Germinal center (tissue), 1 donor: ENCODE results near the gene TMEM156.

Experiments
- DNase-seq: peaks from one replicate; pipeline ENCODE4 v3.0.0; 2012; ENCODE audit warnings: mixed read lengths, low spot score

Gene TMEM156

DNA sequence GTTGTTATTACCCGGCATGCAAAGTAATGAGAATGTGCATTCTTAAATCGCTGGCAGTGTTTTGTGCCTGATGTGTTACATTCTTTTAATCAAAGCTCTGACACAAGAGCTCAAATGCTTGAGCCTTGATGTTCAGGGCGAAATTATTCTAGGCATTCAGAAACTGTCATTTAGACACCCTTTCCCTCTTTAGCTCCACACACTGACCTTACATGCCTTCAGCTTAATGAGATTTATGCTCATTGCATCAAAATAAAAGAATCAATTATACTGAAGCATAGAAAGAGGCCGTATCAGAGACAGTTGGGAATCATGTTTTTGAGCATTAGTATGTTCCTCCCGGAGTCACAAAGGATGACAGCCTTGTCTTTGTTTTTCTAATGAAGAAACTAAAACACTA lies 107.9 kb downstream of the TMEM156 start:
- DNase-seq: no peak

DNA sequence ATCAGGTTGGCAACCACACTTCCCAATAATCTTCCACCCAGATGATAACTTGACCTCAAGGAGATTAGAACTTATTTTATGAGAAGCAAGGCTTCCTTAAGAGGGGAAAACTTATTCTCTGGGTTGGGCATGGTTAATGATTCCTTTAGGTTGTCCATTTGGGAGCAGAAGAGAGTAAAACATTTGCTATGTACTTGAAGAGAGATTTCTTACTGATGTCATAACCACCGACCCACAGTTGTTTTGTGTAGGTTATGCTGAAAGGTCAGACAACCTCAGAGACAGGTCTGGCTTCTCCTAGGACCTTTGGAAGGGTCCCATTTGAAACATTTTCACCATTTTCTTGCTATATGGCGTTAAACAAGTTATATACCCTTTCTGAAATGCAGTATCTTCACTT lies 108.5 kb downstream of the TMEM156 start:
- no peak for DNase-seq

DNA sequence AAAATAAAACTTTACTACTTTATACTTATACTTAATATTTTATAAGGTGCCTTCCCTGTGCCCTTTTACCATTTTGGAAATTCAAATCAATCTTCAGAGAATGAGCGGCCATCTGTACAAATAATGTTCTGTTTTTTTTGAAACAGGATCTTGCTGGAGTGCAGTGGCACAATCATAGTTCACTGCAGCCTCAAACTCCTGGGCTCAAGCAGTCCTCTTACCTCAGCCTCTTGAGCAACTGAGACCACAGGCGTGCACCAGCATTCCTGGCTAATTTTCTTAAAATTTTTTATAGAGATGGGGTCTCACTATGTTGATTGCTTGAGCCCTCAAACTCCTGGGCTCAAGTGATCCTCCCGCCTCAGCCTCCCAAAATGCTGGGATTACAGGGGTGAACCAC lies 111.1 kb downstream of the TMEM156 start:
- no peak for DNase-seq

DNA sequence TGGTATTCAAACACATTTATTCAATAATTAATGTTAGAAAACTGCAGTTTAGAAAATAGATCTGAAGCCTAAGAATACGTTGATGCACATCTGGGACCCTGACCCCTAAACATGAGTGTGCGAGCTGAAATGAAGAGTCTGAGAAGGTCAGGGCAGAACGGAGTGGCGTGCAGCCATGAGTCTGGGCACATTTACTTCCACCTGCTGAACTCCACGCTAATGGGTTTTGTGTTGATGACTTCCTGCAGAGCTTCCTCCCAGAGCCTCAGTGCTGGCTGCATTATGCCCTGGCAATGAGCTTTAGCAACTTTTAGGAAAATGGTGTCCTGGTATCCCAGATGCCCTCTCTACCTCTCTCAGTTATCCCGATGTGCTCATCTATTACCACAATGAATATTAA lies 111.5 kb downstream of the TMEM156 start:
- no peak for DNase-seq

DNA sequence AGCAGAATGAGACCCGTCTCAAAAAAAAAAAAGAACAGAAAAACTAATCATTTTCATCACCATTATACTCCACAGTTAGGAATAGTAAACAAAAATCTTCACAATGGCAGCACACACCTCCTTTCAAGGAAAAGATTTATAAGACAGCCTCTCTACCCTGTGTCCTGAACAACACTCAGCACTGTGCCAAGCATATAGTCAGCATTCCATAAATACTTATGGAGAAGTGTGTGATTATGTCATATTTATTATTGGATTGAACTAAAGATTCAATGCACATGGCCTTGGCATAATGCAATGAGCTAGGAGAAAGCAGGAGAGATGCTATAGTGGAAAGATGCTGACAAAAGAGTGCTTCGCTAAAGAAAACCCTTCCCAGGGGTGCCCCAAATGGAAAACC lies 112.0 kb downstream of the TMEM156 start:
- DNase-seq: no peak

DNA sequence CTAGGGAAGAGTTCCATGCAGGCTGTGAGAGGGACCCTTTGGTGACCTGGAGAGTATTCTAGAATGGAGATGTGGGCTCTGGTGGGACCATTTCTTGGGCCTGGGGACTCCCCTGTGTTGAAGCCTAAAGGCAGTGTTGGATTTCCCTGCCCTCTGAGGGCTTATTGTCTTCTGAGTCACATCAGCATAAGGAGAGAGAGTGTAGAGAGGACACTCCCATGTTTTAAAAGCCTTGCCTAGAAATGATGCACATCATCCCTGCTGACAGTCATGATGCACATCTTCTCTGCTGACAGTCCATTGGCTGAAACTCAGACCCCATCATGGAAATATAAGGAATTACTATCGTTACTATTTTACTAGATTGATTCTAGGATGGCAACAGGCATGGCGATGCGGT lies 112.7 kb downstream of the TMEM156 start:
- DNase-seq: no peak

DNA sequence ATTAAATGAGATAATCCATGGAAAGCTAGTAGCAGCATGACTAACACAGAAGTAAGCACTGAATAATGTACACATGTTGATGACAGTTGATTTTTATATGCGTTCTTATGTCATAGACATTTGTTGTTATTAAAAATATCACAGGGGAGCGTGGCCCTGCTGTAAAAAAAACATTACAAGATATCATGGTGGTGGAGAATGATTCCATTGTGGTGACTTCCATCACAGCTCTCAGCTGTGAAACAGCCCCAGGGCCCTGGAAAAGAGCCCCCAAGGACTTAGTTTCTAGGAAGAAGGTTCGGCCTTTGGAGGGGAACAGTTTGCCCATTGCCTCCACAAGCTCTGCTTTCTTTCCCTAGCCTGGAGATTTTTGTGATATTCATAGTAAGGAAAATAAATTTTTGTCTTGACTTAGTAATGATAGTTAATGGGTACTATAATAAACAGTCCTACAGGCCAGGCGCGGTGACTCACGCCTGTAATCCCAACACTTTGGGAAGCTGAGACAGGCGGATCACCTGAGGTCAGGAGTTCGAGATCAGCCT lies 114.7 kb downstream of the TMEM156 start:
- DNase-seq: no peak
